NCI-H2081 (cell line): Measurements from ENCODE around the gene GLIS1.

Experiments
- DNase-seq, 2 experiments: peaks; one replicate each; lab custom pipeline; 2025; lab: John Stamatoyannopoulos, UW

Gene GLIS1

GRCh38 chr1:53530550-53530949 lies 208.4 kb downstream of the GLIS1 start:
- no peak for DNase-seq

DNA sequence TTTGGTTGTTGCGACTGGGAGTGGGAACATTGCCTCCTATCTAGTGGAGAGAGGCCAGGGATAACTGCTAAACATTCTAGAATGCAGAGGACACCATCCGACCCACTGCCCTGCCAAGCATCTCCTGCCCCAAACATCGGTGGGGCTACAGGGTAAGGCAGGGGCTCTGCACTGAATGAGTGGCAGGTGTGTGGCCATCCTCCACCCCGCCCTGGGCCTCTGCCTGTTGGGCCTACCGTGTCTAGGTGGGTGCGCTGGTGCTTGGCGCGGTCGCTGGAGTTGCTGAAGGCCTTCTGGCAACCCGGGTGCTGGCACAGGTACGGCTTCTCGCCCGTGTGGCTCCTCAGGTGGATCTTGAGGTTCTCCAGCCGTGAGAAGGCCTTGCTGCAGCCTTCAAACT lies 209.4 kb downstream of the GLIS1 start:
- DNase-seq = no peak

GRCh38 chr1:53527368-53527767 lies 211.6 kb downstream of the GLIS1 start:
- no peak for DNase-seq

- DNase-seq = no peak
Observed at GRCh38 chr1:53526451-53527101, 212.4 kb downstream of the GLIS1 start.

DNA sequence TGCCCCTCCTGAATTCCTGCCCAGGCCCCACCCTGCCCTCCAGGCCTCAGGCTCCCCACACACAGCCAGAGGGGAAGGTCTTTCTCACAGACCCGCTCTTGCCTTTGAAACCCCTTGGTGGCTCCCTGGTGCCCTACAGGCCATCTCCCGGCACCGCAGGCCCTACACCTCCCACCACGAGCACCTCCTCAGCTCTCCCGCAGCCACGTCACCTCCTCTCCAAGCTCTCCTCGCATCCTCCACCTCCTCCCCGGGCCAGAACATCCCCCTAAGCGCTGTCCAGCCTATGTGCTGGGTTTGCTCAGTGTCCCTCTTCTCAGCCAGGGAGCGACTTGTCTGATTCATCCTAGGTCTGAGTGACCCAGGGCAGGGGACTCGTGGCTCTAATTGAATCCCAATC lies 213.4 kb downstream of the GLIS1 start:
- DNase-seq = no peak

GRCh38 chr1:53524428-53525375 lies 214.3 kb downstream of the GLIS1 start:
- DNase-seq = no peak

GRCh38 chr1:53521924-53522552 lies 216.9 kb downstream of the GLIS1 start:
- no peak for DNase-seq

DNA sequence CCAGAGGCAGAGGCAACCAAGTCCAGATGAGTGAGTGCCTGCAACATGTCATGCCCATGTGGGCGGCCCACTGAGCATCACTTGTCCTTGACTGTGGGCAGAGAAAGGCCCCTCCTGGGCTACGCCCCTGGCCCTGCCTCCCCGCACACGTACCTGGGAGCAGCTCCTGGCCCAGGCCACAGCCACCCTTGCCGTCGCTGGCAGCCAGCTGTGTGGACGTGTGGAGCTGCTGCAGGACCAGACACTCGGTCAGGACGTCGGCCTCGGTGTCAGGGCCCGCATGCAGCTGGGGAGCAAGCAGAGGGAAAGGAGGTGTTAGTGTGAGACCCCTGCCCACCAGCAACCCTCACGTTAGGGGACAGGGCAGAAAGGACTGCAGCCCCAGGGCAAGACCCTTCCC lies 218.5 kb downstream of the GLIS1 start:
- DNase-seq = no peak

DNA sequence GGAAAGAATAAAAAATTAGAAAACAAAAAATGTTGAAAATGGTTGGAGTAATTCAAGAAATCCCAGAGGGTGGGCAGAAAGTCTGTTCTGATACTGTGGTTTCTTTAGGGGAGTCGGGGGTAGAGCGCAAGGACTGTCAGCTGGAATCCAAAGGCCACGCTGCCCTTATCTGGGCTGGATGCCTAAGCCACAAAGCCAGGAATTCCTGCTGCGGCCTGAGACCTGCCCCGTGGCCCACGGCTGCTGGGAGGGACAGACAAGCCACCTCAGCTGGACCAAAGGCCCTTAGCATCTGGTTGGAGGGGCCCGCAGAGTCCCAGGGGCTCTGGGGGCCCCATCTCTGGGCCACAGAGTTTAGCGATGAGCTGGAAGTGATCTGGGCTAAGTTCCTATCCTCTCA lies 219.5 kb downstream of the GLIS1 start:
- no peak for DNase-seq

DNA sequence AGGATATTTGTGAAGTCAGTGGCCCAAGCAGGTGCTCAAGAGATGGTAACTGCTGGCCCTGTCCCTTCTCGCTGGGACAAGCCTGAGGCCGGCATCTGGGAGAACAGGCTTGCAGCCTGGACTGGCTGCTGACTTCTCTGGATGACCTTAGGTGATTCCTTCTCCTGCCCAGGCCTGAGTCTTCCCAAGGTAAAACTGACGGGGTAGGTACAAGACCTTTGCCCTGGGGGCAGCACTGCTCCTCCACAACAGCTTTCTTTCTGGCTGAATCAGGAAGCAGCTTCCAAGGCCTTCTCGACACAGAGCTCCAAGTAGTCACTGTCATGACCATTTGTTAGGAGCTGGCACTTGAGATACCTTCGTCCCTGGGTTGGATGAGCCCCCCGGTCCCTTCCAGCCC lies 220.2 kb downstream of the GLIS1 start:
- DNase-seq = no peak

- DNase-seq = no peak
Observed at GRCh38 chr1:53517821-53518352, 221.1 kb downstream of the GLIS1 start.

DNA sequence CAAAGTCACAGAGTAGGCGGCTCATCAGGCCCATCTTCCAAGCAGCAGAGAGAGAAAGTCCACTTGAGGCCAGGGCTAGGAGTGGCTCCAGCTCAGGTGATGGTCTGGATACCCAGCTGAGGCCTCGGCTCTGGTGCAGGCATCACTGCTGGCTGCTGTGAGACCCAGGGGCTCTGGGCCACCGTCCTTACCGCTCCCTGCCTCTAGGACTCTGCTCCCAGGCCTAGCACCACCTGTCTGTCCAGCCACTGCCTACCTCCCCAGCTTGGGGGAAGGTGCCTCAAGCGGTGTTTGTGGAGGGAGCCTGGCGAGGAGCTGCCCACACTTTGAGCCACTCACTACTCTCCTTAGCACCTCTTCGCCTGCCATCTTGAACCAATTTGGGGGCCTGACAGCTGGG lies 221.9 kb downstream of the GLIS1 start:
- DNase-seq = no peak

DNA sequence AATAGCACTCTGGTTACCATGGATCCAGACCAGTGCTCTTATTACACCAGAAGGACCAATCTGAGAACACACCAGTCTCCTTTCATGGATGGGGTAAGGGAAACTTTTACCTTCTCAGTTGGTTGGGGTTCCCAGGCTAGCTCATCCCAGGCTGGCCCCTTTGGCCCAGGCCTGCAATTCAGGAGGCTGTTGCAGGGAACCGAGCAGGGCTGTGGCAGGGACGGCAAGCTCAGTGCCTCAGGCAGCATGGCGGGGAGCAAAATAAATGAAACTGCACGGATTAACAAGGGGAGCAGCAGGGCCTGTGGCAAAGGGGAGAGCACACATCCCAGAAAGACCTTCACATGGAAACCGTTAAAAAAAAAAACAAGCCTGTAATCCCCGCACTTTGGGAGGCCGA lies 222.8 kb downstream of the GLIS1 start:
- no peak for DNase-seq

GRCh38 chr1:53514436-53514835 lies 224.5 kb downstream of the GLIS1 start:
- DNase-seq = no peak

- DNase-seq = peak in 1 of 2 experiments; percentile 42
Observed at GRCh38 chr1:53513846-53514245, 225.1 kb downstream of the GLIS1 start.

- no peak for DNase-seq
Observed at GRCh38 chr1:53512807-53513755, 225.9 kb downstream of the GLIS1 start.

DNA sequence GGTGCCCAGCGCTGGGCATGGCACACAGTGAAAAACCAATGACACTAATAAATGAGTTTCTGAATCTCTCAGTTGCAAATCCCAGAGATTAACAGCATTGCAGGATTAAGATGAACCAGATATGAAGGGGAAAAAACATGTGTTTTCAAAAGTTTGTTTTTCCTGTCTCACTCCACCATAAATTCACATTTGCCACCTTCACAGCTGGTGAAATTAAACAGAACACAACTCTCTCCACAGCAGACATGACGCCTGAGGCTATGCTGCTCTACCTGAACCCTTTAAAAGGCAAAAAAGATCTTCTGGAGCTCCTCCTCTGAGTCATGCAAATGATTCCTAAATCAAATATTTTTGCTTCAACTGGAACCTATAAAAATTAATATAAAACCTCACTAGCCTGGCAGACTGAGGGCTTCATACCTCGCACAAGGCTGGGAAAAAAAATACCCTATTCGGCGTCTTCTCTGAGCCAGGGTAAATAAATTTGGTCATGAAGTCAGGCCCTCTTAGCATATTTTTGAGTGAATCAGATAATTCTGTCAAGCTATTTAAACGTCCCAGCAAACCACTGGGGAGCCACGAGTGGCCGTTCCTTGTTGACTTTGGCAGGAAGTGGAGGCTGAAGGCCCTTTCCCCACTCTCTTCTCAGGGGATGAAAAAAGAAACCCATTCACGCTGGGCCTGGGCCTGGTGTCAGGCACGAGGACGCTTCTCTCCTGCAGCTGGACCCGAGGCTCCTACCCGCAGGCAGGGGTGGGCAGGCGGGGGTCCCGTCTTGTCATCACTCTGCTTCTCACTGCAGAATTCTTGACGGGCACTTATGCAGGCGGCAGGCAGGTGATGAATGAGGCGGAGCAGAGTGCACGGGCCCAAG lies 226.8 kb downstream of the GLIS1 start:
- peak; percentile 47 to 76 for DNase-seq

DNA sequence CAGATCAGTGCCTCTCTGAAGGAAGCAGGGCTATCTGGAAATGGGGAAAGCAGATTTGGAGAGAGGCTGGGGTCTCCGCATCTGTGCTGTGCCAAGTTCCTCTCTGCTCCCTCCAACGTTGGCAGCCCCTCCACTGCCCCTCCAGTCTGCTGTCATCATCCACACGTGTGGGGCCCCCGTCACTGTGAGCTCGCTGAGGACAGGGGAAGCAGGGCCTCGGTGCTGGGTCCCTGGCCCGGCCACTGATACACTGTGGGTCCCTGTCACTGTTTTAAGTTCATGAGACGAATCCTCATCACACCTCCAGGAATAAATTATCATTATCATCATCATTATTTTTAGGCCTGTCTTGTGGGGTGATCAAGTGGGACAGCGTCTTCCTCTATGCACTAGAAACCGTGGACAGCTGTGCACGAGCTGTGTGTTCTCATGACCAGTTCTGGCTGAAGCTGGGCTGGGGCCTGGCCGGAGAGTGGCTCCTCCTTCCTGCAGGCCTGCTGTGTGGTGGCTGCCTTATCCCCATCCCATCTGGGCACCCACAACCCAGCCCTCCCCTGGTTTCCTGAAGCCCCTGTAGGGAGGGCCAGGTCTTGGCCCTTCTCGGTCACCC lies 227.5 kb downstream of the GLIS1 start:
- DNase-seq = peak; percentile 5 to 34

- no peak for DNase-seq
Observed at GRCh38 chr1:53510215-53510614, 228.7 kb downstream of the GLIS1 start.

- DNase-seq = no peak
Observed at GRCh38 chr1:53509775-53510174, 229.2 kb downstream of the GLIS1 start.
